ENCODE results near the gene GRB10. TPM values are rescaled to one million over a fixed set of nuclear protein-coding genes. Genes with fewer than 3 reads are reported as not detected.

Gene GRB10
- polyA plus RNA-seq, 3 donors, result 1.3 to 3.1 (median 1.5) TPM

GRCh38 chr7:50591098-50591479 is 191.6 kb downstream of the GRB10 start:
- DNase-seq, result no peak
- Mint-ChIP-seq H3K9me3 (peaks cover 0 to 7% (median 0%) of the 10 kb centered on the region in 7 donors), H3K4me1 (no peaks in the 10 kb centered on the region), H3K36me3 (peaks cover 9 to 11% of the 10 kb centered on the region in 2 donors), H3K4me3 (no peak overlapping the region), H3K27ac (no peak overlapping the region), H3K27me3 (ENCODE audit: low read depth in 3 of 3) (no peaks in the 10 kb centered on the region)
- Histone ChIP-seq H3K27me3 (ENCODE audit: control insufficient read depth in 2 of 2, insufficient read depth in 2 of 2, low read length in 2 of 2) (no peaks in the 10 kb centered on the region), H3K27ac (ENCODE audit: low read depth in 1 of 2, low read length in 2 of 2) (no peak overlapping the region), H3K4me2 (replicated peaks; ENCODE audit: extremely low read depth, low read length, poor library complexity, severe bottlenecking) (no peak overlapping the region), H3K79me2 (ENCODE audit: insufficient read depth, low read length) (no peaks in the 10 kb centered on the region), H2AFZ (ENCODE audit: insufficient read depth, low read depth, low read length, poor library complexity, severe bottlenecking) (no peak overlapping the region), H3K4me1 (ENCODE audit: control insufficient read depth in 1 of 2, insufficient read depth in 2 of 2, low read length in 2 of 2) (no peaks in the 10 kb centered on the region), H4K20me1 (ENCODE audit: insufficient read depth, low read length) (no peaks in the 10 kb centered on the region), H3K4me3 (replicated peaks in 1 of 3; ENCODE audit: low read depth in 2 of 3, low read length in 3 of 3) (no peak overlapping the region), H3K36me3 (replicated peaks in 1 of 2; ENCODE audit: control insufficient read depth in 1 of 2, insufficient read depth in 2 of 2, low read length in 2 of 2) (no peaks in the 10 kb centered on the region), H3K9me3 (replicated peaks in 1 of 2; ENCODE audit: control insufficient read depth in 1 of 2, insufficient read depth in 1 of 2, low read length in 2 of 2) (peaks cover 0 to 3% of the 10 kb centered on the region in 2 donors), H3K9ac (ENCODE audit: insufficient read depth, low read length, poor library complexity, severe bottlenecking) (no peak overlapping the region)
- TF ChIP-seq CTCF (IDR thresholded peaks at IDR 0.05), result no peak
- 95% methylated on average over 4 of the region's 5 CpGs for WGBS (ENCODE audit: insufficient coverage)
- intact Hi-C loops (cut with micrococcal nuclease), result no loop called here

GRCh38 chr7:50590535-50590934 is 192.2 kb downstream of the GRB10 start:
- no peaks in the 10 kb centered on the region for H3K79me2 ChIP-seq (ENCODE audit: insufficient read depth, low read length)
- DNase-seq, result no peak
- H3K9me3 Mint-ChIP-seq, result peaks cover 0 to 10% (median 0%) of the 10 kb centered on the region in 7 donors
- H3K27me3 ChIP-seq (ENCODE audit: control insufficient read depth in 2 of 2, insufficient read depth in 2 of 2, low read length in 2 of 2), result no peaks in the 10 kb centered on the region
- 96% methylated on average over 9 of the region's 13 CpGs for WGBS (ENCODE audit: insufficient coverage)
- no peaks in the 10 kb centered on the region for H3K4me1 Mint-ChIP-seq
- no peaks in the 10 kb centered on the region for H3K4me1 ChIP-seq (ENCODE audit: control insufficient read depth in 1 of 2, insufficient read depth in 2 of 2, low read length in 2 of 2)
- no peak for TF ChIP-seq CTCF (IDR thresholded peaks at IDR 0.05)
- no peak overlapping the region for H3K27ac Mint-ChIP-seq
- no peaks in the 10 kb centered on the region for H3K27me3 Mint-ChIP-seq (ENCODE audit: low read depth in 3 of 3)
- H3K36me3 ChIP-seq (replicated peaks in 1 of 2; ENCODE audit: control insufficient read depth in 1 of 2, insufficient read depth in 2 of 2, low read length in 2 of 2), result no peaks in the 10 kb centered on the region
- peaks cover 9 to 11% of the 10 kb centered on the region in 2 donors for H3K36me3 Mint-ChIP-seq
- no peak overlapping the region for H3K9ac ChIP-seq (ENCODE audit: insufficient read depth, low read length, poor library complexity, severe bottlenecking)
- H3K9me3 ChIP-seq (replicated peaks in 1 of 2; ENCODE audit: control insufficient read depth in 1 of 2, insufficient read depth in 1 of 2, low read length in 2 of 2), result peaks cover 0 to 3% of the 10 kb centered on the region in 2 donors
- no peak overlapping the region for H3K4me3 ChIP-seq (replicated peaks in 1 of 3; ENCODE audit: low read depth in 2 of 3, low read length in 3 of 3)
- H3K4me2 ChIP-seq (replicated peaks; ENCODE audit: extremely low read depth, low read length, poor library complexity, severe bottlenecking), result no peak overlapping the region
- intact Hi-C loops (cut with micrococcal nuclease), result no loop called here
- no peak overlapping the region for H3K4me3 Mint-ChIP-seq
- no peak overlapping the region for H3K27ac ChIP-seq (ENCODE audit: low read depth in 1 of 2, low read length in 2 of 2)
- no peak overlapping the region for H2AFZ ChIP-seq (ENCODE audit: insufficient read depth, low read depth, low read length, poor library complexity, severe bottlenecking)
- no peaks in the 10 kb centered on the region for H4K20me1 ChIP-seq (ENCODE audit: insufficient read depth, low read length)

All from CD14-positive monocyte (primary cell).